ENCODE data around the gene ARHGAP9. TPM values are rescaled to one million over a fixed set of nuclear protein-coding genes. Genes with fewer than 3 reads are reported as not detected.
A peak's percentile ranks its signal among the peaks of the same experiment; 100 is the strongest.

ARHGAP9 gene
- total RNA-seq, 1 donor from 2014 or later, result 37.7 TPM

- ATAC-seq, result peak; percentile 8
These were observed 10.1 kb downstream of the ARHGAP9 start for GRCh38 chr12:57469296-57470164.

GRCh38 chr12:57467915-57468314 is 11.8 kb downstream of the ARHGAP9 start:
- Histone ChIP-seq H3K27ac (no peak overlapping the region), H3K4me1 (no peaks in the 10 kb centered on the region), H3K36me3 (no peaks in the 10 kb centered on the region), H3K27me3 (peaks cover 11% of the 10 kb centered on the region), H3K4me3 (no peak overlapping the region), H3K9me3 (no peaks in the 10 kb centered on the region)
- intact Hi-C loops (cut with DNase I), result no loop called here
- no peak for TF ChIP-seq CTCF (IDR thresholded peaks at IDR 0.05)
- no peak for DNase-seq
- ATAC-seq, result no peak

More at GRCh38 chr12:57469296-57470164, 10.1 kb downstream of the ARHGAP9 start:
- H3K36me3 ChIP-seq, result peaks cover 3% of the 10 kb centered on the region
- intact Hi-C loops (cut with DNase I), result no loop called here
- DNase-seq, result peak; percentile 9
- H3K9me3 ChIP-seq, result no peaks in the 10 kb centered on the region
- H3K4me3 ChIP-seq, result no peak overlapping the region
- H3K27me3 ChIP-seq, result peaks cover 22% of the 10 kb centered on the region
- no peak overlapping the region for H3K27ac ChIP-seq
- peaks cover 4% of the 10 kb centered on the region for H3K4me1 ChIP-seq
- TF ChIP-seq CTCF (IDR thresholded peaks at IDR 0.05), result no peak

- Histone ChIP-seq H3K4me1 (peaks cover 5% of the 10 kb centered on the region), H3K27me3 (peaks cover 11% of the 10 kb centered on the region), H3K27ac (no peak overlapping the region), H3K36me3 (no peaks in the 10 kb centered on the region), H3K9me3 (no peaks in the 10 kb centered on the region), H3K4me3 (no peak overlapping the region)
- no peak for ATAC-seq
- no peak for TF ChIP-seq CTCF (IDR thresholded peaks at IDR 0.05)
- intact Hi-C loops (cut with DNase I), result no loop called here
- DNase-seq, result no peak
These were observed 12.3 kb downstream of the ARHGAP9 start for GRCh38 chr12:57467212-57467874.

GRCh38 chr12:57465747-57466505 is 13.7 kb downstream of the ARHGAP9 start:
- Histone ChIP-seq H3K27me3 (peaks cover 4% of the 10 kb centered on the region), H3K4me3 (no peak overlapping the region), H3K27ac (no peak overlapping the region), H3K4me1 (peaks cover 17% of the 10 kb centered on the region), H3K36me3 (no peaks in the 10 kb centered on the region), H3K9me3 (no peaks in the 10 kb centered on the region)
- ATAC-seq (no peak), DNase-seq (no peak)
- no peak for TF ChIP-seq CTCF (IDR thresholded peaks at IDR 0.05)
- intact Hi-C loops (cut with DNase I), result no loop called here

GRCh38 chr12:57465030-57465746 is 14.5 kb downstream of the ARHGAP9 start:
- peaks cover 6% of the 10 kb centered on the region for H3K27me3 ChIP-seq
- intact Hi-C loops (cut with DNase I), result no loop called here
- H3K9me3 ChIP-seq, result no peaks in the 10 kb centered on the region
- H3K4me3 ChIP-seq, result no peak overlapping the region
- ATAC-seq (no peak), DNase-seq (no peak)
- no peak for TF ChIP-seq CTCF (IDR thresholded peaks at IDR 0.05)
- H3K36me3 ChIP-seq, result no peaks in the 10 kb centered on the region
- no peak overlapping the region for H3K27ac ChIP-seq
- H3K4me1 ChIP-seq, result peaks cover 23% of the 10 kb centered on the region
